ENCODE measurements around the gene PRR18. TPM values are rescaled to one million over a fixed set of nuclear protein-coding genes. Genes with fewer than 3 reads are reported as not detected.

PRR18 gene
- total RNA-seq, 1 donor from 2014 or later: 0.14 TPM

GRCh38 chr6:166338854-166339253, 30.7 kb upstream of the PRR18 start:
- no peak overlapping the region for H3K4me3 Mint-ChIP-seq (ENCODE audit: unreplicated experiment)
- no peaks in the 10 kb centered on the region for H3K27me3 ChIP-seq (ENCODE audit: insufficient read depth, low read length)
- peaks cover 78% of the 10 kb centered on the region for H4K20me1 ChIP-seq (ENCODE audit: insufficient read depth, low read length)

GRCh38 chr6:166336847-166337246, 28.7 kb upstream of the PRR18 start:
- no peak for DNase-seq (ENCODE audit: low read depth)
- H3K36me3 Mint-ChIP-seq (ENCODE audit: low read depth, unreplicated experiment): peaks cover 19% of the 10 kb centered on the region
- no peaks in the 10 kb centered on the region for H3K9me3 Mint-ChIP-seq (ENCODE audit: unreplicated experiment)
- FAIRE-seq: no peak
- Histone ChIP-seq H3K27me3 (ENCODE audit: insufficient read depth, low read length) (no peaks in the 10 kb centered on the region), H3K36me3 (ENCODE audit: insufficient read depth, low read length) (peaks cover 5% of the 10 kb centered on the region), H3K9me3 (ENCODE audit: insufficient read depth, low read depth, low read length) (no peaks in the 10 kb centered on the region), H3K4me2 (ENCODE audit: low read length) (no peak overlapping the region), H3K9ac (ENCODE audit: low read length) (no peak overlapping the region), H4K20me1 (ENCODE audit: insufficient read depth, low read length) (peaks cover 97% of the 10 kb centered on the region), H3K4me3 (ENCODE audit: insufficient read depth, low read depth, low read length) (no peak overlapping the region), H3K79me2 (ENCODE audit: insufficient read depth, low read length) (peaks cover 100% of the 10 kb centered on the region), H3K4me1 (ENCODE audit: insufficient read depth, low read length) (peaks cover 5% of the 10 kb centered on the region), H3K27ac (ENCODE audit: low read depth, low read length) (no peak overlapping the region), H2AFZ (ENCODE audit: low read depth, low read length) (no peak overlapping the region)
- TF ChIP-seq EZH2 (IDR thresholded peaks at IDR 0.05; ENCODE audit: insufficient read depth, low read length): no peak
- no peak for TF ChIP-seq CTCF (IDR thresholded peaks at IDR 0.05; ENCODE audit: insufficient read depth, low read depth, low read length)
- H3K4me1 Mint-ChIP-seq (ENCODE audit: low read depth, unreplicated experiment): peaks cover 27% of the 10 kb centered on the region
- no peak overlapping the region for H3K4me3 Mint-ChIP-seq (ENCODE audit: unreplicated experiment)
- no peak overlapping the region for H3K27ac Mint-ChIP-seq (ENCODE audit: unreplicated experiment)
- H3K27me3 Mint-ChIP-seq (ENCODE audit: low read depth, unreplicated experiment): no peaks in the 10 kb centered on the region

More at GRCh38 chr6:166338854-166339253, 30.7 kb upstream of the PRR18 start:
- no peak for DNase-seq (ENCODE audit: low read depth)
- H3K27ac Mint-ChIP-seq (ENCODE audit: unreplicated experiment): no peak overlapping the region
- peaks cover 12% of the 10 kb centered on the region for H3K36me3 Mint-ChIP-seq (ENCODE audit: low read depth, unreplicated experiment)
- Histone ChIP-seq H3K27ac (ENCODE audit: low read depth, low read length) (no peak overlapping the region), H3K4me3 (ENCODE audit: insufficient read depth, low read depth, low read length) (no peak overlapping the region), H3K9ac (ENCODE audit: low read length) (no peak overlapping the region), H3K79me2 (ENCODE audit: insufficient read depth, low read length) (peaks cover 91% of the 10 kb centered on the region), H3K4me2 (ENCODE audit: low read length) (no peak overlapping the region), H3K36me3 (ENCODE audit: insufficient read depth, low read length) (peaks cover 5% of the 10 kb centered on the region), H3K4me1 (ENCODE audit: insufficient read depth, low read length) (peaks cover 10% of the 10 kb centered on the region), H2AFZ (ENCODE audit: low read depth, low read length) (no peak overlapping the region), H3K9me3 (ENCODE audit: insufficient read depth, low read depth, low read length) (no peaks in the 10 kb centered on the region)
- H3K9me3 Mint-ChIP-seq (ENCODE audit: unreplicated experiment): no peaks in the 10 kb centered on the region
- H3K4me1 Mint-ChIP-seq (ENCODE audit: low read depth, unreplicated experiment): peaks cover 15% of the 10 kb centered on the region
- no peak for FAIRE-seq
- no peak for TF ChIP-seq EZH2 (IDR thresholded peaks at IDR 0.05; ENCODE audit: insufficient read depth, low read length)
- TF ChIP-seq CTCF (IDR thresholded peaks at IDR 0.05; ENCODE audit: insufficient read depth, low read depth, low read length): no peak
- no peaks in the 10 kb centered on the region for H3K27me3 Mint-ChIP-seq (ENCODE audit: low read depth, unreplicated experiment)

- H3K27ac Mint-ChIP-seq (ENCODE audit: unreplicated experiment): no peak overlapping the region
- DNase-seq (ENCODE audit: low read depth) (no peak), FAIRE-seq (no peak)
- Histone ChIP-seq H3K27me3 (ENCODE audit: insufficient read depth, low read length) (no peaks in the 10 kb centered on the region), H3K79me2 (ENCODE audit: insufficient read depth, low read length) (peaks cover 100% of the 10 kb centered on the region), H3K4me3 (ENCODE audit: insufficient read depth, low read depth, low read length) (no peak overlapping the region), H3K4me1 (ENCODE audit: insufficient read depth, low read length) (no peaks in the 10 kb centered on the region), H2AFZ (ENCODE audit: low read depth, low read length) (no peak overlapping the region), H3K27ac (ENCODE audit: low read depth, low read length) (no peak overlapping the region), H3K9ac (ENCODE audit: low read length) (no peak overlapping the region), H3K36me3 (ENCODE audit: insufficient read depth, low read length) (peaks cover 5% of the 10 kb centered on the region), H3K9me3 (ENCODE audit: insufficient read depth, low read depth, low read length) (no peaks in the 10 kb centered on the region), H4K20me1 (ENCODE audit: insufficient read depth, low read length) (peaks cover 95% of the 10 kb centered on the region), H3K4me2 (ENCODE audit: low read length) (no peak overlapping the region)
- no peaks in the 10 kb centered on the region for H3K9me3 Mint-ChIP-seq (ENCODE audit: unreplicated experiment)
- TF ChIP-seq EZH2 (IDR thresholded peaks at IDR 0.05; ENCODE audit: insufficient read depth, low read length): no peak
- TF ChIP-seq CTCF (IDR thresholded peaks at IDR 0.05; ENCODE audit: insufficient read depth, low read depth, low read length): no peak
- H3K36me3 Mint-ChIP-seq (ENCODE audit: low read depth, unreplicated experiment): peaks cover 19% of the 10 kb centered on the region
- no peak overlapping the region for H3K4me3 Mint-ChIP-seq (ENCODE audit: unreplicated experiment)
- H3K27me3 Mint-ChIP-seq (ENCODE audit: low read depth, unreplicated experiment): no peaks in the 10 kb centered on the region
- H3K4me1 Mint-ChIP-seq (ENCODE audit: low read depth, unreplicated experiment): peaks cover 33% of the 10 kb centered on the region
Measured at GRCh38 chr6:166335378-166336302, 27.4 kb upstream of the PRR18 start.

Measured in astrocyte (in vitro differentiated cells and primary cell).